ENCODE measurements around the gene CATSPER3. TPM values are rescaled to one million over a fixed set of nuclear protein-coding genes. Genes with fewer than 3 reads are reported as not detected.

CATSPER3 gene
- total RNA-seq, 6 experiments from 2014 or later = 0.14 to 0.25 (median 0.19) TPM; not detected in 3

DNA sequence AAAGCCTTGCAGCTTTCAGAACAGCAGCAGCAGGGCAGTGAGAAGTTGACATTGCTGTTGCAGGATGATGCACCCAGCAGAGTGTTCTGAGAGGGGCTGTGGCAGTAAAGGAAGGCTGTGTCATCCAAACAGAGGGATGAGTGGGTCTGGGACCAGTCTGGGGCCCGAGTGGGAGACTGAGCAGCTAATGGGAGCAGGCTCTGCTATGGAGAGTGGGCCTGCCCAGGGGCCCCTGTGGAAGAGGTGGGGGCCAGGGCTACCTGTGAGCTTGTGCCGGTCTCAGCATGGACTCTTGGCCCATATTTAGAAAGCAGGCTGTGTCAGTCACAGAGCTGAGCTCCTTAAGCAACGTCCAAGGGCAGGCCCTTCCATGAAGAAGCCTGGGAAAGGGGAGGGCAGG lies 92.3 kb downstream of the CATSPER3 start:
- H3K36me3 Mint-ChIP-seq (ENCODE audit: low read depth) = no peaks in the 10 kb centered on the region
- H3K4me1 Mint-ChIP-seq (ENCODE audit: low read depth) = no peaks in the 10 kb centered on the region
- H3K9me3 Mint-ChIP-seq = no peaks in the 10 kb centered on the region
- TF ChIP-seq, protein P1, sequence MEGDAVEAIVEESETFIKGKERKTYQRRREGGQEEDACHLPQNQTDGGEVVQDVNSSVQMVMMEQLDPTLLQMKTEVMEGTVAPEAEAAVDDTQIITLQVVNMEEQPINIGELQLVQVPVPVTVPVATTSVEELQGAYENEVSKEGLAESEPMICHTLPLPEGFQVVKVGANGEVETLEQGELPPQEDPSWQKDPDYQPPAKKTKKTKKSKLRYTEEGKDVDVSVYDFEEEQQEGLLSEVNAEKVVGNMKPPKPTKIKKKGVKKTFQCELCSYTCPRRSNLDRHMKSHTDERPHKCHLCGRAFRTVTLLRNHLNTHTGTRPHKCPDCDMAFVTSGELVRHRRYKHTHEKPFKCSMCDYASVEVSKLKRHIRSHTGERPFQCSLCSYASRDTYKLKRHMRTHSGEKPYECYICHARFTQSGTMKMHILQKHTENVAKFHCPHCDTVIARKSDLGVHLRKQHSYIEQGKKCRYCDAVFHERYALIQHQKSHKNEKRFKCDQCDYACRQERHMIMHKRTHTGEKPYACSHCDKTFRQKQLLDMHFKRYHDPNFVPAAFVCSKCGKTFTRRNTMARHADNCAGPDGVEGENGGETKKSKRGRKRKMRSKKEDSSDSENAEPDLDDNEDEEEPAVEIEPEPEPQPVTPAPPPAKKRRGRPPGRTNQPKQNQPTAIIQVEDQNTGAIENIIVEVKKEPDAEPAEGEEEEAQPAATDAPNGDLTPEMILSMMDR (IDR thresholded peaks at IDR 0.05) = no peak
- no peak for DNase-seq
- no peak overlapping the region for H3K27ac Mint-ChIP-seq
- H3K27me3 Mint-ChIP-seq (ENCODE audit: insufficient read depth) = peaks cover 14% of the 10 kb centered on the region
- H3K4me3 Mint-ChIP-seq = no peak overlapping the region

DNA sequence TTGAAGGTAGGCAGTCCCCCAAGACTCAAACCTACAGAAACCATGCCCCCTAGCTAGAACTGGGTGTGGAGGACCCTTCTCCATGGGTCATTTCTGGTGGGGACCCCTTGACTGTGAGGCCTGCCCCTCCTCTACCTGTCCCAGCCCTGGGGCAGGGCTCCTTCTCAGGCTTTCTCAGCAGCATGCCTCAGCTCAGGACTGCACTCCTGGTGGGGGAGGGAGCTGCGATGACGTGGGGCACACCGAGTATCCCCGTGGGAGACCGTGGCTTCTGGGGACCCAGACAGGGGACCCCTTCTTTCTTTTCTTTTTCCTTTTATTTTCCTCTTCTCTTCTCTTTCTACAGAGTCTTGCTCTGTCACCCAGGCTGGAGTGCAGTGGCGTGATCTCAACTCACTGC lies 93.3 kb downstream of the CATSPER3 start:
- H3K4me3 Mint-ChIP-seq = no peak overlapping the region
- TF ChIP-seq, protein P1 (IDR thresholded peaks at IDR 0.05) = no peak
- H3K27ac Mint-ChIP-seq = no peak overlapping the region
- no peak for DNase-seq
- H3K4me1 Mint-ChIP-seq (ENCODE audit: low read depth) = no peaks in the 10 kb centered on the region
- no peaks in the 10 kb centered on the region for H3K9me3 Mint-ChIP-seq
- no peaks in the 10 kb centered on the region for H3K36me3 Mint-ChIP-seq (ENCODE audit: low read depth)
- H3K27me3 Mint-ChIP-seq (ENCODE audit: insufficient read depth) = peaks cover 14% of the 10 kb centered on the region

Small RNA genes lying within 50 kb of the gene (microRNA-seq; reads per million reads assigned to microRNA genes)
- not detected for gene MIR4461

Other genes with a start within 250 kb of the CATSPER3 start
- gene CAMLG, start 229.4 kb upstream of the CATSPER3 start, total RNA-seq (2021; fragmentation: NEBNext Ultra II Directional; extraction: Animal tissue kit (Norgen Biotek cat#: 25700)) = 10 to 100 TPM; 25.2 to 35.1 (median 26.3) TPM
- gene DDX46, start 209.1 kb upstream of the CATSPER3 start, total RNA-seq (2021; fragmentation: NEBNext Ultra II Directional; extraction: Animal tissue kit (Norgen Biotek cat#: 25700)) = 10 to 100 TPM; 31.2 to 46.4 (median 43.3) TPM
- 10 to 100 TPM; 48.8 to 61.5 (median 57.6) TPM for gene C5orf24, start 121.9 kb upstream of the CATSPER3 start, total RNA-seq (2021; fragmentation: NEBNext Ultra II Directional; extraction: Animal tissue kit (Norgen Biotek cat#: 25700))
- 100 to 1,000 TPM; 106 to 127 (median 125) TPM for gene TXNDC15, start 93.5 kb upstream of the CATSPER3 start, total RNA-seq (2021; fragmentation: NEBNext Ultra II Directional; extraction: Animal tissue kit (Norgen Biotek cat#: 25700))
- 10 to 100 TPM in 3 of 6 experiments, 1 to 10 TPM in 3; 8.6 to 11.4 (median 10.0) TPM for gene PCBD2, start 62.8 kb upstream of the CATSPER3 start, total RNA-seq (2021; fragmentation: NEBNext Ultra II Directional; extraction: Animal tissue kit (Norgen Biotek cat#: 25700))
- 10 to 100 TPM; 13.4 to 26.0 (median 14.8) TPM for gene PITX1, start 66.3 kb downstream of the CATSPER3 start, total RNA-seq (2021; fragmentation: NEBNext Ultra II Directional; extraction: Animal tissue kit (Norgen Biotek cat#: 25700))